Esophagus muscularis mucosa (tissue), 4 donors: ENCODE results near the gene GAGE12J. TPM values are rescaled to one million over a fixed set of nuclear protein-coding genes. Genes with fewer than 3 reads are reported as not detected.
A peak's percentile ranks its signal among the peaks of the same experiment; 100 is the strongest.

ENCODE experiments used
- DNase-seq: peaks from one replicate; pipeline ENCODE4 v3.0.0-alpha.2; 2017; ENCODE audit errors: extremely low spot score
- H3K27ac ChIP-seq, 4 donors: fragments of 200-600 bp; sonication (generic); replicated peaks in 1 of 4; 1 replicate in 3 of 4; 2 replicates in 1 of 4; pipeline ENCODE4 v1.5.1; 2016 to 2019; ENCODE audit warnings: mild to moderate bottlenecking in 1 of 4
- H3K27me3 ChIP-seq, 4 donors: fragments of 200-600 bp; sonication (generic); one replicate each; pipeline versions ENCODE4 v1.5.1 to v1.6.0; 2016 to 2019
- H3K36me3 ChIP-seq, 4 donors: fragments of 200-600 bp; sonication (generic); one replicate each; pipeline ENCODE4 v1.5.1; 2016 to 2019
- H3K4me1 ChIP-seq, 4 donors: fragments of 200-600 bp; sonication (generic); one replicate each; pipeline ENCODE4 v1.5.1; 2016 to 2019
- H3K4me3 ChIP-seq, 4 donors: fragments of 200-600 bp; sonication (generic); 1 replicate in 2 of 4; 2 replicates in 2 of 4; pipeline ENCODE4 v1.5.1; 2016 to 2019; ENCODE audit warnings: mild to moderate bottlenecking in 4 of 4, moderate library complexity in 1 of 4
- H3K9me3 ChIP-seq, 4 donors: fragments of 200-600 bp; sonication (generic); 1 replicate in 3 of 4; 2 replicates in 1 of 4; pipeline ENCODE4 v1.5.1; 2016 to 2019
- EP300 ChIP-seq: sonication (generic); formaldehyde crosslinking; IDR thresholded peaks from one replicate; pipeline ENCODE4 v1.6.1; 2017; ENCODE audit warnings: antibody characterized with exemption
- POLR2A ChIP-seq: fragments of 450-650 bp; IDR thresholded peaks from one replicate; pipeline ENCODE4 v1.6.1; 2017; ENCODE audit warnings: antibody characterized with exemption, moderate library complexity, mild to moderate bottlenecking, low read depth
- POLR2AphosphoS5 ChIP-seq, 2 donors: sonication (generic); formaldehyde crosslinking; IDR thresholded peaks; one replicate each; pipeline ENCODE4 v1.6.1; 2017; ENCODE audit warnings: antibody characterized with exemption in 2 of 2
- WGBS: methylation state at CpG from one replicate; pipeline ENCODE4 v1.1.5; 2018; 5-methylcytosine and 5-hydroxymethylcytosine counted together
- intact Hi-C: fragments of 100-400 bp; cut with DNase I; formaldehyde crosslinking; loops from one replicate; pipeline ENCODE4 v1.15.1; 2023
- total RNA-seq, 4 donors: library from RNA; depleted of rRNA; stranded (reverse); fragments of >200 nt; gene quantifications; one replicate each; pipeline versions ENCODE4 v1.1.0 to v1.2.1, GENCODE V29; 2016
- TF ChIP-seq, protein P1 (sequence below), 3 experiments: fragments of 200-600 bp in 2 of 3; fragments of 450-650 bp in 1 of 3; sonication (generic) in 2 of 3; IDR thresholded peaks; one replicate each; pipeline ENCODE4 v1.5.1; 2017 to 2019; ENCODE audit warnings: antibody characterized with exemption in 3 of 3, mild to moderate bottlenecking in 2 of 3, moderate library complexity in 1 of 3

GAGE12J gene
- total RNA-seq, 4 donors from 2014 or later = not detected

DNA sequence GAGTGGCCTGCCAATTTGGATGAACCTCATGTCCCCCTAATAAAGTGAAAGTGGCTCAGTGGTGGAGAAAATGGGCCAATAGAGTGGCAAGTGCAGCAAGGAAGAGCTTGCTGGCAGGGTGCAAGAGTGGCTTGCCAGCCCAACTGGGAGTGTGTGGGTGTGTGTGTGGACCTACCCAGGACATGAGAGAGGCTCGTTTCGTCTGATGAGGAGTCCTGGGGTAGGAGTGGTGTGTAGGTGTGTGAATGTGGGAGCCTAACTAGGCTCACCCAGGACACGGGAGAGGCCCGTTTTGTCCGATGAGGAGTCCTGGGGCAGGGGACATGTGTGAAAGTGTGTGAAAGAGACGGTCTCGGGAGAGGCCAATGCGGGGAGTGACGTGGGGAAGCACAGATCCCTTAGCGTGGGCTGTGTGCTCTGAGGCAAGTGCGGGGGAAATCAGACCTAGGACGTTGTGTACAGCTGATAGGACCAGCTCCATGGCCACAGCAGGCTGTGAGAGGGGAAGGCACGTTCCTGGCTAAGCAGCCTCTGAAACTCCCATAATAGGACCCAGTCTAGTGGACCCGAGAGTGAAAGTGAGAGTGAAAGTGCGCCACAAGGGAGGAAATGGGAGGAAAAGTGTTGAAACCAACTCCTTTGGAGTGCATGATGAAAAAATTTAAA, 13.1 kb upstream of the GAGE12J start:
- Histone ChIP-seq H3K27me3 (no peaks in the 10 kb centered on the region), H3K4me3 (peak overlapping the region; percentile 42 to 50 (median 45)), H3K9me3 (no peaks in the 10 kb centered on the region), H3K4me1 (peaks cover 8 to 21% (median 10%) of the 10 kb centered on the region in 4 donors), H3K36me3 (no peaks in the 10 kb centered on the region), H3K27ac (peak overlapping the region; percentile 60 to 75 (median 66))
- no peak for DNase-seq
- intact Hi-C loops = no loop called here
- 54% methylated on average over 15 of the region's 15 CpGs for WGBS
- TF ChIP-seq POLR2AphosphoS5 (IDR thresholded peaks at IDR 0.05) (no peak), POLR2A (no peak), EP300 (no peak)
- TF ChIP-seq, protein P1, sequence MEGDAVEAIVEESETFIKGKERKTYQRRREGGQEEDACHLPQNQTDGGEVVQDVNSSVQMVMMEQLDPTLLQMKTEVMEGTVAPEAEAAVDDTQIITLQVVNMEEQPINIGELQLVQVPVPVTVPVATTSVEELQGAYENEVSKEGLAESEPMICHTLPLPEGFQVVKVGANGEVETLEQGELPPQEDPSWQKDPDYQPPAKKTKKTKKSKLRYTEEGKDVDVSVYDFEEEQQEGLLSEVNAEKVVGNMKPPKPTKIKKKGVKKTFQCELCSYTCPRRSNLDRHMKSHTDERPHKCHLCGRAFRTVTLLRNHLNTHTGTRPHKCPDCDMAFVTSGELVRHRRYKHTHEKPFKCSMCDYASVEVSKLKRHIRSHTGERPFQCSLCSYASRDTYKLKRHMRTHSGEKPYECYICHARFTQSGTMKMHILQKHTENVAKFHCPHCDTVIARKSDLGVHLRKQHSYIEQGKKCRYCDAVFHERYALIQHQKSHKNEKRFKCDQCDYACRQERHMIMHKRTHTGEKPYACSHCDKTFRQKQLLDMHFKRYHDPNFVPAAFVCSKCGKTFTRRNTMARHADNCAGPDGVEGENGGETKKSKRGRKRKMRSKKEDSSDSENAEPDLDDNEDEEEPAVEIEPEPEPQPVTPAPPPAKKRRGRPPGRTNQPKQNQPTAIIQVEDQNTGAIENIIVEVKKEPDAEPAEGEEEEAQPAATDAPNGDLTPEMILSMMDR (IDR thresholded peaks at IDR 0.05) = no peak

DNA sequence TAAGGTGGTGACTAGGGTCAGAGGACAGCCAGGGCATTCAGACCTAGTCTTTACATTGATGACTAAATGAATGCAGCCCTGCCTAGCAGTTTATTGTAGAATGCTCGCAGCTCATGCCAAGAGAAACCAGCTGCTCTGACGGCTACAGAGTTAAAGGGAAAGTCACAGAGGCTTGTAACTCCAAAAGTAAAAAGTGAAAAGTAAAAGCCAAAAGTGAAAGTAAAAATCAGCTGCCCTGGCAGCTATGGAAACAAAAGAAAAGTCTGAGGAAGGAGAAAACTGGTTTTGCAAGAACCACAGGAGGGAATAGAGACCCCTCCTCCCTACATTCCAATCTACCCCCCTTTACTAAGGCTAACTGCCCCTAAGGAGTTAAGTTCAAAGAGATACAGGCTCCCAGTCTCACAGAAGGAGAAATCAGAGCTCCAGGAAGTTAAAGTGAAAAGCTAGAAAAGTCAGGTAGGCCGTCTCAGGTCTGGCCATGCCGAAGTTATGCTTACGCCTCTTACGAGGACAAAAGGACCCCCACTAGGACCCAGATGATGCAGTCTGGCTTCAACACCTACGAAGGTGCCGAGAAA, 12.3 kb upstream of the GAGE12J start:
- TF ChIP-seq EP300 (no peak), POLR2A (no peak), POLR2AphosphoS5 (IDR thresholded peaks at IDR 0.05) (no peak)
- TF ChIP-seq, protein P1 (IDR thresholded peaks at IDR 0.05) = no peak
- WGBS = 34% methylated on average over 8 of the region's 8 CpGs
- Histone ChIP-seq H3K9me3 (no peaks in the 10 kb centered on the region), H3K27ac (peak overlapping the region; percentile 60 to 75 (median 66)), H3K27me3 (no peaks in the 10 kb centered on the region), H3K4me1 (peaks cover 8 to 21% (median 10%) of the 10 kb centered on the region in 4 donors), H3K36me3 (no peaks in the 10 kb centered on the region), H3K4me3 (peak overlapping the region; percentile 42 to 50 (median 45))
- intact Hi-C loops = no loop called here
- DNase-seq = no peak

DNA sequence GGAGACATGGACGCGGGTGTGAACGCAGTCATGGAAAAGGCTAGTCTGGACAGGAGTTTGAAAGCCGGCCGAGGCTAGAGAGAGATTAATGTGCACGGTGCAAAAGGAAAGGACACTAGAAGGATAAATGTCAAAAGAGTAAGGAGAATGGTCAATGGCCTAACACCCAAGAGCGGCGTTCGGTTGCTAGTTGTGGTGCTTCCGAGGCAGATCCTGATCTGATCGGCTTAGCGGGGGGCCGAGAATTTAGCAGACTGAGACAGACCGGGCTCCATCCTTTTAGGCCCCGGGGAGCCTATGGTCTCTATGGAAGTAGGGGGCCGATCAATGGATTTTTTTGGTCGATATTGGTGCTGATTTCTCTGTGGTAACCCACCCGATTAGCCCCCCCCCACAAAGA, 11.5 kb upstream of the GAGE12J start:
- H3K4me1 ChIP-seq = peaks cover 8 to 21% (median 10%) of the 10 kb centered on the region in 4 donors
- peak overlapping the region in 3 of 4 donors; percentile 42 to 50 (median 43) for H3K4me3 ChIP-seq
- H3K27me3 ChIP-seq = no peaks in the 10 kb centered on the region
- TF ChIP-seq, protein P1 (IDR thresholded peaks at IDR 0.05) = no peak
- no peak for TF ChIP-seq POLR2AphosphoS5 (IDR thresholded peaks at IDR 0.05)
- TF ChIP-seq EP300 = no peak
- TF ChIP-seq POLR2A = no peak
- DNase-seq = no peak
- H3K9me3 ChIP-seq = no peaks in the 10 kb centered on the region
- H3K36me3 ChIP-seq = no peaks in the 10 kb centered on the region
- intact Hi-C loops = no loop called here
- H3K27ac ChIP-seq = peak overlapping the region in 2 of 4 donors; percentile 66 to 75
- 76% methylated on average over 18 of the region's 18 CpGs for WGBS

DNA sequence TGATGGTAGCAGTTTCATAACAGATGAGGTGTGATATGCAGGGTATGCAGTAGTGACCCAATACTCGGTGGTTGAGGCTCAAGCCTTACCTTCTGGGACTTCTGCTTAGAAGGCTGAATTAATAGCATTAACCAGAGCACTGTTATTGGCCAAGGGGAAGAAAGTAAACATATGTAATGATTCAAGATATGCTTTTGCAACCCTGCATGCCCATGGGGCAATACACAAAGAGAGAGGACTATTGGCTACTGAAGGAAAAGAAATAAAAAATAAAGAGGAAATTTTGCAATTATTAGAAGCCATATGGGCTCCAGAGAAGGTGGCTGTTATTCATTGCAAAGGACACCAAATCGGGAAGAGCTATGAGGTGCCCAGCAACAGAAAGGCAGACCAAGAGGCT, 9.7 kb upstream of the GAGE12J start:
- intact Hi-C loops = no loop called here
- DNase-seq = no peak
- WGBS = 78% methylated on average over 2 of the region's 2 CpGs
- Histone ChIP-seq H3K27me3 (no peaks in the 10 kb centered on the region), H3K36me3 (no peaks in the 10 kb centered on the region), H3K27ac (no peak overlapping the region), H3K4me1 (peaks cover 8 to 21% (median 10%) of the 10 kb centered on the region in 4 donors), H3K4me3 (no peak overlapping the region), H3K9me3 (no peaks in the 10 kb centered on the region)
- TF ChIP-seq POLR2A = no peak
- TF ChIP-seq EP300 = no peak
- TF ChIP-seq POLR2AphosphoS5 (IDR thresholded peaks at IDR 0.05) = no peak
- TF ChIP-seq, protein P1 (IDR thresholded peaks at IDR 0.05) = no peak
